ENCODE data around the gene C1orf122.

DNA sequence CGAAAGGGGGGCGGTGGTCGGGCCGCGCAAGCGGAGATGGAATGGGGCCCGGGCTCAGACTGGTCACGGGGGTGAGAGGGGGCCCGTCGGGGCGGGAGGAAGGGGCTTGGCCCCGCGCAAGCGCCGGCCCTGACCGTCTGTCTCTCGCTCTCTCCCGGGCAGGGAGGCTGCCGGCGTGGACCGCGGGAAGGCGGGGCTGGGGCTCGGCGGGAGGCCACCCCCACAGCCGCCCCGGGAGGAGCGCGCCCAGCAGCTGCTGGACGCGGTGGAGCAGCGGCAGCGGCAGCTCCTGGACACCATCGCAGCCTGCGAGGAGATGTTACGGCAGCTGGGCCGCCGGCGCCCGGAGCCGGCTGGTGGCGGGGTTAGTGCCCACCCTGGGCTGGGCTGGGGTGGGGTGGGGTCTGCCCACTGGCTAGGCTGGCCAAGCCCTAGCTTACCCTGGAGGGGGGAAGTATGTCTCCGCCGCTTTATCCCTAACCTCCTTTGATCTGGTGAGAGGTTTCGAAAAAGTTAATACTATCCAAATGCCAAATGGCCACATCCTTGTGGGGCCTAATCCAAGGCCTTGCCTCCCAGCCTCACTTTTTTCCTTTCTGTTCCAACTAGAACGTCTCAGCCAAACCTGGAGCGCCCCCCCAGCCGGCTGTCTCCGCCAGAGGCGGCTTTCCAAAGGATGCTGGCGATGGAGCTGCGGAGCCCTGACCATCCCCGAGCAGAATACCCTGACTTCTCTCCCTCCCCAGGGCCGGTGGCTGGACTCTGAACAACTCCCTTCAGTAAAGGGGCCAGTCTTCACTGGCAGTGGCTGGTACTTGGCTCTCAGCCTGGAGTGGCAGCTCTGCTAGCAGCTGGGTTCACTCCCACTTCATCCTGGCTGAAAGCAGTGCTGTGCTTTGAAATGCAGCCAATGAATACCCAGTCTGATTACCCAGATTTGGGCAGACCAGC lies 1.1 kb downstream of the C1orf122 start:
- TF ChIP-seq, protein P1, sequence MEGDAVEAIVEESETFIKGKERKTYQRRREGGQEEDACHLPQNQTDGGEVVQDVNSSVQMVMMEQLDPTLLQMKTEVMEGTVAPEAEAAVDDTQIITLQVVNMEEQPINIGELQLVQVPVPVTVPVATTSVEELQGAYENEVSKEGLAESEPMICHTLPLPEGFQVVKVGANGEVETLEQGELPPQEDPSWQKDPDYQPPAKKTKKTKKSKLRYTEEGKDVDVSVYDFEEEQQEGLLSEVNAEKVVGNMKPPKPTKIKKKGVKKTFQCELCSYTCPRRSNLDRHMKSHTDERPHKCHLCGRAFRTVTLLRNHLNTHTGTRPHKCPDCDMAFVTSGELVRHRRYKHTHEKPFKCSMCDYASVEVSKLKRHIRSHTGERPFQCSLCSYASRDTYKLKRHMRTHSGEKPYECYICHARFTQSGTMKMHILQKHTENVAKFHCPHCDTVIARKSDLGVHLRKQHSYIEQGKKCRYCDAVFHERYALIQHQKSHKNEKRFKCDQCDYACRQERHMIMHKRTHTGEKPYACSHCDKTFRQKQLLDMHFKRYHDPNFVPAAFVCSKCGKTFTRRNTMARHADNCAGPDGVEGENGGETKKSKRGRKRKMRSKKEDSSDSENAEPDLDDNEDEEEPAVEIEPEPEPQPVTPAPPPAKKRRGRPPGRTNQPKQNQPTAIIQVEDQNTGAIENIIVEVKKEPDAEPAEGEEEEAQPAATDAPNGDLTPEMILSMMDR (IDR thresholded peaks at IDR 0.05), result no peak
- no peak for TF ChIP-seq POLR2A (IDR thresholded peaks at IDR 0.05)

Measured in lower leg skin (tissue), 3 donors.